Measurements from ENCODE around the gene DLG3.

The DLG3 gene

DNA sequence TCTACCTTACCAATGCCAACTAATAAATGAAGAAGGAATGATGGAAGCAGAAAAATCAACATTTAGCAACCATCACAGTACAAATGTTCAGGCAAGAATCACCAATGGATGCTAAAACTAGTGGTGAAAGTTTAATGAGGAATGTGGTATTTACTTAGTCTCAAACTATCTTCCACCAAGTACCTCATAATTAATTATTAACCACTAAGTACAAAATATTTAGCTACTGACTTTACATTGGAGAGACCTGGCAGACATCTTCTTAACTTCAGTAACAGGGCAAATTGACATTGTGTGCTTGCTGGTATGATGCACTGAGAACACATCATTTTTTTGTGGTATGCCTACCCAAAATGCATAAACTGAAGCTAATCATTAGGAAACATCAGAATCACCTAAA is 82.4 kb downstream of the DLG3 start:
- no peak for DNase-seq

DNA sequence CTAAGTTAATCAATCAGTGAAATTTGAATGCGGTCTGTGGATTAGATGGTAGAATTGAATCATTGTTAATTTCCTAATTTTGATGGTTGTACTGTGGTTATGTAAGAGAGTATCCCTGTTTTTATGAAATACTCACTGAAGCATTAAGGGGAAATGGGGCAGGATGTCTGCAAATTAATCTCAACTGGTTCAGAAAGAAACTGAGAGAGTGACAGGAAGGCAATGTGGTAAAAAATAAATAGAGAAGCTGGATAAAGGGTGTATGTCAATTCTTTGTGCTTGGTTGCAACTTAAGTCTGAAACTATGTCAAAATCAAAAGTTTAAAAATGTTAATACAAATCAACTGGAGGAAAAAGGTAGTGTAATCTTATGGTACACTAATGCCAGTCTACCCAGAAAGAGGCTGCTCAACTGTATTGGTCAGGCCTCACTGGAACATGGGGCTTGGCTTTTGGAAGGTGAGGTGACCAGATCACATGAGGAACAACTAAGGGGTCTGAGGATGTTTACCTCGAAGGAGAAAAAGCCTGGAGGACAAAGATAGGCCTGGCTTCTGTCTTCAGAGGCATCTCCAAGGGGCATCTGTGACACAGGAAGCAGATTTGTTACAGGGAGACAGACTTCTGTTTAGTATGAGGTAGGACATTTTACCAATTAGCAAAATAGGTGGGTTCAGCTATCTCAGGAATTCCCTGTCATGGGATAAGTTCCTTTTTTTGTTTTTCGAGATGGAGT is 83.1 kb downstream of the DLG3 start:
- DNase-seq = no peak

DNA sequence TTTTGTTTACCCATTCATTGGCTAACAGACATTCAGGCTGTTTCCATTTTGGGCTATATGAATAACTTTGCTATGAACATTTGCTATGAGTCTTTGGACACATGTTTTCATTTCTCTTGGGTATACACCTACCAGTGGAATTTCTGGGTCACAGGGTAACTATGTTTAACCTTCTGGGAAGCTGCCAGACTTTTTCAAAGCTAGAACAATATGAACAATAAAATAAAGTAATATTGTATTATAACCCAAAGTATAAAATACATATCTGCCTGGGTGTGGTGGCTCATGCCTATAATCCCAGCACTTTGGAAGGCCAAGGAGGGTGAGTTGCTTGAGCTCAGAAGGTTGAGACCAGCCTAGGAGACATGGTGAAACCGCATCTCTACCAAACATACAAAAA is 90.6 kb downstream of the DLG3 start:
- no peak for DNase-seq

DNA sequence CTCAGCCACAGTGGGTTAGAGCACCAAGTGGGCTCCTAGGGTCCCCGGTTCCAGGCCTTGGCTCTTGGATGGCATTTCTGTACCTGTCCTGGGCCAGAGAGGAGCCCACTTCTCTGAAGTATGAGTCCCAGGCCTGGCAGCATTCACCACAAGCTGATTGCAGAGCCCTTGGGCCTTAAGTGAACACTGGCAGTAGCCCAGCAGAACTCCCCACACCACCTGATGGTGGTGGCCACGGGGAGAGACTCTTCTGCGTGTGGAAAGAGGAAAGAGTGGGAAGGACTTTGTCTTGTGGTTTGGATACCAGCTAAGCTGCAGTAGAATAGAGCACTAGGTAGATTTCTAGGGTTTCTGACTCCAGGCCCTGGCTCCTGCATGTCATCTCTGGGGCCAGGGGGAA is 104.8 kb downstream of the DLG3 start:
- no peak for DNase-seq

DNA sequence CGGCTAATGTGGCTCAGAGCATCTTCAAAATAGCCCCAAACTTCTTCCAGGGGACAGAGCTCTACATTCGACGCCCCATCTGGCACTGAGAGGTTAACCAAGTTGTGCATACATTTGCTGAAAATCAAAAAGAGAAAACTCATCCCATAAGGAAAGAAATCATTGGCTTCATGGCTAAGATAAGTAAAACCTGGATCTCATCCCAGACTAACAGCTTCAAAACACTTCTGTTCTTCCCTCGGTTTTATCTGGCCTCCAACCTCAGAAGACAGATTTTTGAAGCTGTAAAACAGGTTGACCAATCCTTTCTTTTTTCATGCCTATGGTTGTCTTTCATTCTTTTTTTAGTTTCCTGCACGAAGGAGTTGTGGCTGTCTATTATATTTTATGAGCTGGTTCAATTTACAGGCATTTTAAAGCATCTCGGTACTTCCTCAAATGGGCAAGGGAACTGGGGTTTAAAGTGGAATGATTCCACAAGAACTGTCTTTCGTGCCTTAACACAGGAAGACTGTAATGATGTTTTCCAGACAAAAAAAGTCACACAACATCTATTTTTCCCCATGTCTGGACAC is 107.6 kb downstream of the DLG3 start:
- DNase-seq = no peak

DNA sequence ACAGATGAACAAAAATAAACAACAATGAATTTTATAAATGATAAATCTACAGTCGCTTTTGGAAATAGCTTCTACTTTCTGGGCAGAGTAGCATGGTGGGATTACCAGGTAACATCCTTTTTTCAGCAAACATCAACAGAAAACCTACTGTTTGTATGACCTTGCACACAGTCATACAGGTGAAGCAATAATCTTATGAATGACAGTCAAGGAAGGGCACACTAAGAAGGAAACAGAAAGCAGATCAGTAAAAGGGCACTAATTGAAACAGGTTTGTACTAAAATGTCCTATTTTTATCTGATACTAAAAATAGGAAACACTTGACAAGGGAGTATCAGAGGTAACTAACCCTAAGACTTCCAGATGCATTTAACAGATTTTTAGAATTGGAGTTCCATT is 108.9 kb downstream of the DLG3 start:
- no peak for DNase-seq

DNA sequence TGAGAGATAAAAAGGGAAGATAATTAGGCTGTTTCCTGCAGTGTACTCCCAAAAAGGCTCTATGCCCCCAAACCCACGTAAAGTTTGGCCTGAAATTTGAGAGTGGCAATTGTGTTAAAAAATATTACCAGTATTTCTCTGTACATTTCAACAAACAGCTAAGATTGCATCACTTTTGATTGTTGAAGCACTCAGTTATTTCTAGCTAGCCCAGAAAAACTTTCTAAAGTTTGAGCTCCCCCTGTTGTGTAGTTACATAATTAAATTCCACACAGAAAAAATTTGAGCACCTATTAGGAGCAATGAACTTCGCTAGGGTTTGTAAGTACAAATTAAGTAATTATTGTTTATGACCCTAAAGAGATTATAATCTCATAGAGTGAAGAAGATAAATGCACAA is 109.4 kb downstream of the DLG3 start:
- no peak for DNase-seq

DNA sequence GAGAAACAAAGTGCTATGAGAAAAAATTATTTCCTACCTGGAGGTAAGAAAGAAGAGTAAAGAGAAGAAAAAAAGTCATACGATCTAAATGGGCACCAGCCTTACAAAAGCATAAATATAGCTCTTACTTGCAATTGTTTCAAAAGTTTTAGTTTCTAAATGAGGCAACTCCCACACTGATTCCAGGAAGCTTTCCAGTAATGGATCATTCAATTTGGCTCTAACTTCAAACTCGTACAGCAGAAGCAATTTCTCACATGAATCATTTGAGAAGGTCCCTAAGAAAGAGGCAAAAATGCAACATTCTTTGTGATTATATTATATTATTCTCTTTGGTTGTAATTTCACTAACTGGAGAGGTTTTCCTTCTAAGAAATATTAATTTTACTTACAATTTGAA is 109.9 kb downstream of the DLG3 start:
- no peak for DNase-seq

DNA sequence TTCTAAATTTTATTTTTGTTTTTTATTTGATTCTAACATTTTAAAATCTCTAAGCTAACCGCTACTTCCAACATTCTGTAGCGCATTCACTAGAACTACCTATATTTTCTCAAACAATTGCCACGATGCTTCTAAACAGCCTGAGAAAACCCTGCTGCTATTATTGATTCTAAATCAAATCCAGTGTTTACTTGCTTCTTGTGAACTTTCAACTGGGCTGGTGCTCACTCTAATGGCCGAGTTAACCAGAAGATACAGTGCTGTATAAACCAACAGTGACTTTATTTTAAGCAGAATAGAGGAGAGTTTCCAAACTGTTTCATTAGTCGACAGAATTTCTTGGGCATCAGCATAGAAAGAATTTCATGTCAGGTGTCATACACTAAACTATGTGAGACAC is 110.3 kb downstream of the DLG3 start:
- no peak for DNase-seq
